NCI-H774 (cell line): Measurements from ENCODE around the gene DPH1.

ENCODE experiments used
- DNase-seq: peaks from one replicate; lab custom pipeline; 2025; lab: John Stamatoyannopoulos, UW

DPH1 gene

GRCh38 chr17:2062571-2063183, 32.7 kb downstream of the DPH1 start:
- DNase-seq: no peak

GRCh38 chr17:2063261-2064146, 33.6 kb downstream of the DPH1 start:
- no peak for DNase-seq

DNA sequence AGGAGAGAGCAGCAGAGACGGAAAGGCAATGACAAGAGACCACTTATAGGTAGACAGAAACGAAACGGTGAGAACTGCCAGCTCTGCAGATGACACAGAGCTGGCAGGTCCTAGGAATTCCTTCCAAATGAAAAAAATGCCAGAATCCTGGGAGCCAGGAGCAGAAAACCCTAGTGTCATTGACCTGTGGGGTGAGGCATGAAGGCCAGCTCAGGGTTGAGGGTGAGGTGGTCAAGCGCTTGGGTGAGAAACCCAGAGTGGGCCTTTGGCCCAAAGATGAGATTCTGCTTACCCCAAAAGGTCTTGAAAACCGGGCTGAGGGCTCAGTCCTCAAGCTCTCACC, 34.2 kb downstream of the DPH1 start:
- DNase-seq: no peak

GRCh38 chr17:2064520-2064971, 34.6 kb downstream of the DPH1 start:
- DNase-seq: no peak

DNA sequence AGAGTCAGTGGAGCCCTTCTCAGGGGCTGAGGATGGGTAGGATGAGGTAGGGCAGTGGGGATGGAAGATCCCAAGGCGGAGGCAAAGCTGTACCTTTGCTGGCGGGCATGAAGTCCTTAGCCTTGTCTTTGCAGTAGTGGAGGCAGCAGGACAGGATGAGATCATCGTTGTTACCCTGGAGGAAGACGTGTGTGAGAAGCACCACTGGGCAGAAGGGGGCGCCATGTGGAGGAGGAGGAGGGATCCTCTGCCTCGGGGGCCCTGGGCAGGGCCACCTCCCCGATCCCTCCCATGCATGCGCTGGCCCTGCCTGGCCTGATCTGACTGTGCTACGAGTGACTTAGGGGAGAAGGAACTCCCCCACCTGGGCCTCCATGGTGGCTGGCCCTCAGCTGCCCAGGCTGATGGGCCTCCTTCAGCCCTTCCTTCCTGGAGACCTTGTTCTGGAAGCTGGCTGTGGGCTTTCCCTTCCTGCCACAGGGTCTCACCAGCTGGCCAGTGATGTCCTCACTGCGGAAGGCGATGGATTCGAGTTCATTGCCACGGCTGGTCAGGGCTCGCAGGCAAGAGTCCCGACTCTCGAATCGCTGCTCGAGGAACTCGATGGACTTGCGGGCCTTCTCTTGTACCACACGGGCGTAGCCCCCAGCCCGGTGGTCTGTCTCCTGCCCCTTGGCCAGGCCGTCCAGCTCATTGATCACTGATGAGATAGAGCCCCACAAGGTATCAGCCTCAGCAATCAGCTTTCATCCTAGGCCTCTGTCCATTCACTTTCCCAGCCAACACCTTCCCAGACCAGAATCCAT, 35.2 kb downstream of the DPH1 start:
- no peak for DNase-seq

DNA sequence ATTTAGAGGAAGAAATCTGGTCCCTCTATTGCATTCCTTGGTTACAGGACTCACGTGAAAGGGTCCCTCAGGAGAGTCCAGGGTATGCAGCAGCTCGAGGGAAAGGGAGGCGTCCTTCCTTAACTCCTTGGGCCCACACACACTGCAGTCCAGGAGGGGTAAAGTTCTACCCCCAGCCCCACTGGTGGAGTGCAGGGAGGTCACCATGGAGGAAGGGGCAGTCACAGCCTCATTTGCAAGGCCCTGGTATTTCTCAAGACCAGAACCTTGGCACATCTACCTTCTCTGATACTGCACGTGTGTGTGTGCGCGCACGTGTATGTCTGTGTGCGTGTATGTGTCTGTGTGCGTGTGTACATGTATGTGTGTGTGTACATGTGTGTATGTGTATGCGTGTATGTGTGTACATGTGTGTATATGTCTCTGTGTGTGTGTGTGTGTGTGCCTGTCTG, 36.0 kb downstream of the DPH1 start:
- no peak for DNase-seq

DNA sequence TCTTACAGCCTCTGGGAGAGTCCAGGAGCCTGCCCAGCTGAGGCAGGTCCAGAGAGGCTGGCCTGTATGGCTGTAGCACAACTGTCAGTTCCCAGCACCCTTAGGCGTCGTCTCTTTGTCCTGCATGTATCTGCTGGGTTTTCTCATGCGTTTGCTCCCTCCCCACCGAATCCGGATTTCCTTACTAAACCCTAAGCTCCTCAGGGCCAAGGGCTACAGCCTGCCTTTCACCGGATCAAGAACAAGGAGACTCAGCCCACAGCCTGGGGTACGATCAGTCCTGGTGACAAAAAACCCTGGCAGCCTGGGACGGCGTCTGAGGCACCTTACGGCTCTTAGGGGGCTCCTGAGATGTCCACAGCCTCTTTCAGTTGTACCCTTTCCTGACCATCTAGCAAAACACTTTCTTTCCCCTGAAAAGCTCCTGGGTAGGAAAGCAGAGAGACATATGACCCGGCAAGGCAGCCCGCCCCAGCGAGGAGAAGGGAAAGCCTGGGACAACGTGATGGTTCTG, 37.2 kb downstream of the DPH1 start:
- DNase-seq: no peak

DNA sequence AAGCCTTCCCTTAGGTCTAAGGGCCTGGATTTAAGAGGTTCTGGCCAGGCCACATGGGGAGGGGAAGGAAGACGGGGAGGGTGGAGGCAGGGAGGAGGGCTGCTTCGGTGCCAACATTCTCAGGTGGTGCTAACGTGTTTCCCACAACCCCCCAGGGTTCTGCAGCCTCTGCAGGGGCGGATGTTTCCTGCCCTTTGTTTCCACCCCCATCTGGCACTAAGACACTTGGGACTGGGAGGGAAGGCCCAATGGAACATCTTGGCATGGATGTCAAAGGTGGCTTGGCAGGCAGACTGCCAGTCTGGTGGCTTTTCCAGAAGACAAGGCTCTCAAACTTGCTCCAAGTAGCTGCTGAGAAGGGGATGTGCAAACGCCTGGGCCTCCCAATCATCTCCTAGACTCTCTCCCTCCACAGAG, 37.7 kb downstream of the DPH1 start:
- no peak for DNase-seq

GRCh38 chr17:2068031-2068518, 38.1 kb downstream of the DPH1 start:
- no peak for DNase-seq

DNA sequence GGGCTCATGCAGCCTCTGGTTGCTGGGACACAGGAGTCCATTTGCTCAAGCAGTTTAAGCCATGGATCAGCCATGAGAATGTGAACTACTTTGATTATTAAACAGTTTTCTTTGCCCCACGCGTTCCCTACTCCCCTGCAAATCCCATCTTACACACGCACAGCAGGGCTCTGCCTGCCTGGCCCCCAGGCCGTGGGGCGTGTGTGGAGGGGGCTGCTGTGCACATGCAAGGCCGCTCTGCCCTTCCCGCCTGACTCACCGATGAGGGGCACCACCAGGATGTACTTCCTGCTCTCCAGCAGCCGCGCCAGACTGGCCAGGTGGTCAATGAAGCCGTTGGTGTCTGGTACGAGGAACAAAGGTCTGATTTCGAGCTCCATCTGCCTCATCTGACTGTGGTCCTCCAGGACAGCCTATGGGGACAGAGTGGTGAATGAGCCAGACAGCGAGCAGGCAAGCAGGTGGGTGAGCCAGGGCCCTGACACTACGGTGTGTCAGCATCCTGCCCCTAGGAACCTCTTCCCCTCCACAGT, 38.6 kb downstream of the DPH1 start:
- no peak for DNase-seq

DNA sequence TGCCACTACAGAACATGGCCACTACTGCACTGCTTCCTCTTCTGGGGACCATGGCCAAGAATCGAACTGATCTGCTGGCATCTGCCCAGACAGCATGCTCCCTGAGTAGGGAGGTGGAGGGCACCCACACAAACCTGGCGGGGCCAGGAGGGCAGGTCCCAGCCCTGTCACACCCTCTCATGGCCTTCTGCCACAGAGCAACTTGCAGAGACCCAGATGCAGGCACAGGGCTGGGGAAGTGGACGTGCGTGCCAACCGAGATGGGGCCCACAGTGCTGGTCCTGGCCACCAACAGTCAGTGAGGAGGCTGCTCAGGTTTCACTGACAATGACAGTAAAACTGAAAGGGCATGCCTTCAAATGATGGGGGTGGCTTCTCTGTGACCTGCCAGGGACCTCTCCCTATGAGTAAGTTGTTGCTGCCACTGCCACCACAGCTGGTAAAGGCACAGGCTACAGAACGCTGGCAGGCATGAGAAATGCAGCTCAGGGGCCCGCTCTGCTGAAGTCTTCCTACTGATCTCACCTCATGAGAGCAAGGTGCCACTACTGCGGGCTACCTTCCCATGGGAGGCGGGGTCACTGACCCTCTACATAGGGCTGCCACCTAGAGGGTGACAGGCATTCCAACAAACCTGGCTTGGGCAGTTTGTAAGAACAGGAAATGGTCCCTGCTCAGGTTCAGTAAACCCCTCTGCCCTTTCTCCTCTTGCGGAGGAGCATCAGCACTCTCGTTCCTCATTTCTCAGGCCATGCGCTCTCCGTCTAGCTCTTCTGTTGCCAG, 40.5 kb downstream of the DPH1 start:
- no peak for DNase-seq

DNA sequence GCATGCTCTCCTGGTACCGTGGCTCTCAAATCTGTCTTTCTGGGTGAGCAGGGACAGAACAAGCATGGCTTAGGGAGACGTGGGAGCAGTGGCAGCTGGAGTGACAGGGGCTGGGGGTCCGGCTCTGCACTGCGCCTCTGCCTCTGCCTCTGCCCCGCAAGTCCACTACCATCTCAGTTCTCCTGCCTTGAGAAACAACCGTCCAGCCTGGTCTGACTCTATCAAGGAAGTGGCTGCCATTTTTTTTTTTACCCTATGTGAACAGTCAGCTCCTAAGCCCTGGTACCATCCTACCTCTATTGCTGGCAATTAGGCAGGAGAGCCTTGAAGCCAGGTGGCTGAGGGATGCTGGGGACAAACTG, 41.1 kb downstream of the DPH1 start:
- no peak for DNase-seq

- DNase-seq: no peak
Observed at GRCh38 chr17:2071455-2072281, 41.7 kb downstream of the DPH1 start.

DNA sequence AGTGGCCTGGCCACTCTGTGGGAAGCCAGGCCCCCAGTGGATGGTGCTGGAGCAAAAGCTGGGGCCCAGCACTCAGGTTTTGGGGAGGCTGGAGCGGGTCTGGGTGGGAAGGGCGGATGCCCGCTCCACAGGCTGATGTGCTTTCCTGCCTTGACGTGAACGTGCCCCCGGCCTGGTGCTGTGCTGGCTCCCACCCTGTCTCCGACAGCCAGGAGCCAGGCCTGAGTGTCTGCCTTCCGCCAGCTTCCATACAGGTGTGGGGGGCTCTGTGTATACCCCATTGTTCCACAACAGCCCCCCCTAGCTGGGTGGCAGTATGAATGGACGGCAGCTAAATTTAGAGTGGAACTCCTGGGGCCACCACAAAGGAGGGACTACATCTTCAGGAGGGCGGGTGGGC, 45.0 kb downstream of the DPH1 start:
- no peak for DNase-seq

GRCh38 chr17:2075336-2076086, 45.6 kb downstream of the DPH1 start:
- DNase-seq: no peak

- no peak for DNase-seq
Observed at GRCh38 chr17:2076087-2076984, 46.4 kb downstream of the DPH1 start.

DNA sequence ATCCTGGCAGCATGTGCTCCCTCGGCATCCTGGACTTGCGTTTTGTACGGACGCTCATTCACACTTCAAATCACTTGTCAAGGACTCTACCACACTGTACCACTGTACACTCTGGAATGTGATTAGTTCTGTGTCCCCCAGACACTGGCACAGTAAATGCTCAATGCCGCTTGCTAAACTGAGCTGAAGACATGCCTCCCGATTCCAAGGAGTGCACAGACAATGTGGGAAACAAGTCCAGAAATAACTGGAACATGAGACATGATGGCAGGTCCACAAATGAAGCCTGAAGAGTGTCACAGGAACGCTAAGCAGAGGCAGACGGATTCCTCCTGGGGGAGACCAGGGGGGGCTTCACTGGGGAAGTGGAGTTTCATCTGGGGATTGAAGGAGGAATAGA, 47.1 kb downstream of the DPH1 start:
- DNase-seq: no peak

DNA sequence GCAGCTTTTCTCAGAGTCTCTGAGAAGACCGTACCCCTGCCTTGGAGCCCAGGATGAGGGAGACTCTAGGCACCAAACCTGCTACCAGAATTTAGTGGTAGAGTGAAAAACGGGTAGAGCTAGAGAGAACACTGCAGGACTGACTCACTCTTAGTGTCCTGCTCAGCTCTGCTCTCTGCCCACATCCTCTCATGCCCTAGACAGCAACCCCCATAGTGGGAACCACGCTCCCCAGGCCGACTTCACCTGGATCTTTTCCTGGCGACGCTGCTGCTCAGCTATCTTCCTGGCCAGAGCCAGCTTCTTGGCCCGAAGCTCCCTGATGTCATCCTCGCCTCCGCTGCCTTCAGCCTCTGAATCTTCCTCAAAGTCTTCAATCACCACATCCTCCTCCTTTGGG, 51.6 kb downstream of the DPH1 start:
- DNase-seq: no peak
